SK-N-SH treated with all-trans-retinoic acid at 6 μM for 48 hours (cell line): ENCODE results near the gene ADCK1.

ENCODE experiments used
- ATAC-seq: fragments of 200-7000 bp; cut with Tn5 transposase; 3 replicates; pipeline ENCODE4 v1.9.1; 2020; ENCODE audit warnings: mild to moderate bottlenecking, moderate library complexity
- ARNTL ChIP-seq: fragments of 450-650 bp; formaldehyde crosslinking; IDR thresholded peaks from 2 replicates; pipeline ENCODE4 v1.5.0; 2020; ENCODE audit warnings: low read depth, mild to moderate bottlenecking, moderate library complexity, borderline replicate concordance
- BACH2 ChIP-seq: fragments of 250-450 bp; sonication (Bioruptor Pico); IDR thresholded peaks from 2 replicates; pipeline ENCODE4 v1.9.0; 2021; ENCODE audit warnings: mild to moderate bottlenecking, borderline replicate concordance
- CSRNP3 ChIP-seq: fragments of 250-450 bp; sonication (Bioruptor Pico); IDR thresholded peaks from 2 replicates; pipeline ENCODE4 v1.5.1; 2021; ENCODE audit warnings: mild to moderate bottlenecking, moderate library complexity
- ESRRG ChIP-seq: fragments of 250-450 bp; sonication (Bioruptor Pico); IDR thresholded peaks from 2 replicates; pipeline ENCODE4 v1.6.1; 2021; ENCODE audit warnings: mild to moderate bottlenecking
- GLIS3 ChIP-seq: fragments of 250-450 bp; sonication (Bioruptor Pico); IDR thresholded peaks from 2 replicates; pipeline ENCODE4 v1.5.0; 2020; ENCODE audit warnings: mild to moderate bottlenecking, moderate library complexity
- ISL1 ChIP-seq: fragments of 250-450 bp; sonication (Bioruptor Pico); IDR thresholded peaks from 2 replicates; pipeline ENCODE4 v2.1.2; 2022; ENCODE audit warnings: mild to moderate bottlenecking, moderate library complexity
- OSR1 ChIP-seq: fragments of 250-450 bp; sonication (Bioruptor Pico); IDR thresholded peaks from 2 replicates; pipeline ENCODE4 v1.8.0; 2022; ENCODE audit warnings: moderate library complexity, mild to moderate bottlenecking, inconsistent platforms
- POU6F1 ChIP-seq: fragments of 250-450 bp; sonication (Bioruptor Pico); IDR thresholded peaks from 2 replicates; pipeline ENCODE4 v1.8.0; 2021; ENCODE audit warnings: low read depth, mild to moderate bottlenecking, moderate library complexity, borderline replicate concordance
- PPARA ChIP-seq: fragments of 250-450 bp; sonication (Bioruptor Pico); IDR thresholded peaks from 2 replicates; pipeline ENCODE4 v1.5.0; 2020; ENCODE audit warnings: mild to moderate bottlenecking, borderline replicate concordance
- SNAI2 ChIP-seq: fragments of 250-450 bp; sonication (Bioruptor Pico); IDR thresholded peaks from 2 replicates; pipeline ENCODE4 v1.5.0; 2020; ENCODE audit warnings: mild to moderate bottlenecking, moderate library complexity
- TCF4 ChIP-seq: fragments of 250-450 bp; sonication (Bioruptor Pico); IDR thresholded peaks from 2 replicates; pipeline ENCODE4 v1.8.0; 2021; ENCODE audit warnings: mild to moderate bottlenecking, moderate library complexity, borderline replicate concordance
- TOX ChIP-seq: fragments of 250-450 bp; sonication (Bioruptor Pico); IDR thresholded peaks from 2 replicates; pipeline ENCODE4 v1.8.0; 2021; ENCODE audit warnings: mild to moderate bottlenecking, moderate library complexity, borderline replicate concordance
- ZC3H10 ChIP-seq: fragments of 250-450 bp; sonication (Bioruptor Pico); IDR thresholded peaks from 2 replicates; pipeline ENCODE4 v1.5.1; 2021; ENCODE audit warnings: mild to moderate bottlenecking, moderate library complexity
- ZFP3 ChIP-seq: fragments of 250-450 bp; sonication (Bioruptor Pico); IDR thresholded peaks from 2 replicates; pipeline ENCODE4 v1.5.0; 2020; ENCODE audit warnings: mild to moderate bottlenecking, moderate library complexity
- ZFP30 ChIP-seq: fragments of 450-650 bp; formaldehyde crosslinking; IDR thresholded peaks from 2 replicates; pipeline ENCODE4 v1.5.0; 2022; ENCODE audit warnings: mild to moderate bottlenecking, moderate library complexity
- ZNF565 ChIP-seq: fragments of 450-650 bp; formaldehyde crosslinking; conservative IDR thresholded peaks from 2 replicates; pipeline ENCODE4 v1.5.0; 2020; ENCODE audit warnings: low read depth, mild to moderate bottlenecking, moderate library complexity
- ZNF70 ChIP-seq: fragments of 450-650 bp; formaldehyde crosslinking; IDR thresholded peaks from 2 replicates; pipeline ENCODE4 v1.5.0; 2020; ENCODE audit warnings: mild to moderate bottlenecking, moderate library complexity
- ZNF8 ChIP-seq: fragments of 450-650 bp; formaldehyde crosslinking; IDR thresholded peaks from 2 replicates; pipeline ENCODE4 v1.5.0; 2020; ENCODE audit warnings: mild to moderate bottlenecking, moderate library complexity
- TF ChIP-seq, protein P1 (sequence below): fragments of 250-450 bp; sonication (Bioruptor Pico); IDR thresholded peaks from 2 replicates; pipeline ENCODE4 v1.5.0; 2020; ENCODE audit warnings: mild to moderate bottlenecking, moderate library complexity

The ADCK1 gene

DNA sequence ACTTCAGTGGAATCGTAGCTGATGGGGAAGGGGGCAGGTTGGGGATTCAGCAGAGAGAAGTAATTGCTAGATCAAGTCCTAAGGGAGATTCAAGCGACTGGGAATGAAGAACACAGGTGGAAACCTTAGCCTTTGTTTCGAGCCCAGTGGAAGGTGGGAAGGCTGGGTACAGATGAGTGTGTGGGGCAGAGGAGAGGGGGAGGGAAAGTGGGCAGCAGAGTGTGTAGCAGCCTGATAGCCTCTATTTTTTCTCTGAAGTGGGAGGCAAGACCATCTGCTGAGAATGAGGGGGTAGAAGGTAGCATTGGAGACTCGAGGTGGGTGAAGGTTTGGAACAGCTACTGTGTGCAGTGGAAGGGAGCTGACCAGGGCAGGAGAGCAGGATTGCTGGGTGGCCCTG lies 91.0 kb downstream of the ADCK1 start (continued):
- TF ChIP-seq, protein P1, sequence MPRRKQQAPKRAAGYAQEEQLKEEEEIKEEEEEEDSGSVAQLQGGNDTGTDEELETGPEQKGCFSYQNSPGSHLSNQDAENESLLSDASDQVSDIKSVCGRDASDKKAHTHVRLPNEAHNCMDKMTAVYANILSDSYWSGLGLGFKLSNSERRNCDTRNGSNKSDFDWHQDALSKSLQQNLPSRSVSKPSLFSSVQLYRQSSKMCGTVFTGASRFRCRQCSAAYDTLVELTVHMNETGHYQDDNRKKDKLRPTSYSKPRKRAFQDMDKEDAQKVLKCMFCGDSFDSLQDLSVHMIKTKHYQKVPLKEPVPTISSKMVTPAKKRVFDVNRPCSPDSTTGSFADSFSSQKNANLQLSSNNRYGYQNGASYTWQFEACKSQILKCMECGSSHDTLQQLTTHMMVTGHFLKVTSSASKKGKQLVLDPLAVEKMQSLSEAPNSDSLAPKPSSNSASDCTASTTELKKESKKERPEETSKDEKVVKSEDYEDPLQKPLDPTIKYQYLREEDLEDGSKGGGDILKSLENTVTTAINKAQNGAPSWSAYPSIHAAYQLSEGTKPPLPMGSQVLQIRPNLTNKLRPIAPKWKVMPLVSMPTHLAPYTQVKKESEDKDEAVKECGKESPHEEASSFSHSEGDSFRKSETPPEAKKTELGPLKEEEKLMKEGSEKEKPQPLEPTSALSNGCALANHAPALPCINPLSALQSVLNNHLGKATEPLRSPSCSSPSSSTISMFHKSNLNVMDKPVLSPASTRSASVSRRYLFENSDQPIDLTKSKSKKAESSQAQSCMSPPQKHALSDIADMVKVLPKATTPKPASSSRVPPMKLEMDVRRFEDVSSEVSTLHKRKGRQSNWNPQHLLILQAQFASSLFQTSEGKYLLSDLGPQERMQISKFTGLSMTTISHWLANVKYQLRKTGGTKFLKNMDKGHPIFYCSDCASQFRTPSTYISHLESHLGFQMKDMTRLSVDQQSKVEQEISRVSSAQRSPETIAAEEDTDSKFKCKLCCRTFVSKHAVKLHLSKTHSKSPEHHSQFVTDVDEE (CRISPR knock-in tag), result no peak
- TF ChIP-seq ESRRG (CRISPR knock-in tag) (no peak), ZNF70 (no peak), POU6F1 (CRISPR knock-in tag) (no peak), CSRNP3 (no peak), ZFP30 (CRISPR knock-in tag) (no peak), ZNF8 (CRISPR knock-in tag) (no peak)

DNA sequence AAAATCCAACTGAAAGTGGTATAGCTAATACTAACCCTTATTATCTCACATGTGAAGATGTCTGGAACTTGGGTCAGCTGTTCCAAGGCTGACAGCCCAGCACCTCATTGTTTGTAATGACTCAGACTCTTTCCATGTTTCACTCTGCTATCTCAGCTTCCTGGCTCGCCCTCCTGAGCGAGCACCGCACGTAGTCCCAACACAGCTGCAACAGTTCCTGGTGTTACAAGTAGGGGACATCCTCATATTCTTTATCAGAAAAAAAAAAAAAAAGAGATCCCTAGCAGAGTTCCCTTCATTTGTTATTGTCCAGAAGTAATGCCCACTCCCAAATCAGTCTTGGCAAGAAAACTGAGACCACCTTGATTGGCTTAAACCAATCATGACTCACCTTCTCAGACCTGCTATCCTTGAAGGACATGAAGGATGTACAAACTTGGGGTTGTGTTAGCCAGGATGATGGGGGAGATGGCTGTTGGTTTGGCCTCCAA lies 92.5 kb downstream of the ADCK1 start:
- no peak for TF ChIP-seq BACH2 (CRISPR knock-in tag)
- TF ChIP-seq OSR1, result no peak
- no peak for TF ChIP-seq GLIS3 (CRISPR knock-in tag)
- ATAC-seq, result no peak

DNA sequence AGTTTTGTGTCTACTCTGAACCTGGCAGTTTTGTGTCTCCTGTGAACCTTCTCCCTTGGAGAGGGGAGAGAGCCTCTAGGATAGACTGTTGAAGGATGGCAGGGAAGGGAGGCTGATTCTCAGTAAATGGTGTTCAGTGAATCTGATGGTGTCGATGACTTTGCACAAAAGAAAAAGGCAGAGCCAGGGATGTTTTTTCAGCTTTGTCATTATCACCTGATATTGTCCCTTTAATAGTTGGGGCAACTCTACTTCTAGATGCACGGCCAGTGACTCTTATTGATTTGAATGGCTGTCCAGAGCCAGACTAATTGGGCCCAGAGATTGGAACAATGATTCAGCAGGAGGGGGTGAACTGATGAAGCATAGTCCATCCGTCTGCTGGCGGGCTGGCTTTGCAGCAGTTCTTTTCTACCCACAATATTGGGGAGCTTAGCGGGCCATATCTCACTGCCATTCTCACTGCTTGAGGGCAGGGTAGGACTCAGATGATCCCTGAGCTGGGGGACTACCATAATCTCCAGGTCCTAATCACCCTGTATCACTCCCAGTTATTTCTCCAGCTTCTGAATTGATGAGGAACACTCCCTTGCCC lies 93.1 kb downstream of the ADCK1 start:
- TF ChIP-seq POU6F1 (CRISPR knock-in tag), result no peak
- TF ChIP-seq, protein P1 (CRISPR knock-in tag), result no peak
- no peak for TF ChIP-seq ZNF565 (CRISPR knock-in tag)
- TF ChIP-seq ARNTL (CRISPR knock-in tag), result no peak
- no peak for TF ChIP-seq CSRNP3
- TF ChIP-seq ZNF70, result no peak
- TF ChIP-seq ZNF8 (CRISPR knock-in tag), result no peak
- no peak for TF ChIP-seq ZC3H10 (CRISPR knock-in tag)
- TF ChIP-seq ZFP30 (CRISPR knock-in tag), result no peak
- TF ChIP-seq GLIS3 (CRISPR knock-in tag), result no peak
- no peak for TF ChIP-seq ESRRG (CRISPR knock-in tag)
- TF ChIP-seq TOX (CRISPR knock-in tag), result no peak
- TF ChIP-seq PPARA (CRISPR knock-in tag), result no peak
- no peak for TF ChIP-seq ZFP3 (CRISPR knock-in tag)
- TF ChIP-seq TCF4 (CRISPR knock-in tag), result no peak
- TF ChIP-seq SNAI2 (CRISPR knock-in tag), result no peak
- TF ChIP-seq ISL1, result no peak
- ATAC-seq, result no peak
